Endothelial cell of umbilical vein (primary cell): ENCODE data around the gene GCNA. TPM values are rescaled to one million over a fixed set of nuclear protein-coding genes. Genes with fewer than 3 reads are reported as not detected.

Source experiments
- BruUV-seq: library from RNA; stranded (reverse); fragments of 400-500 nt; replicated peaks from 2 replicates; lab custom pipeline; 2021; lab: Mats Ljungman, UMichigan
- CTCF ChIA-PET: fragments of 300-600, 350-600 bp; sonication (Branson Sonifier 250); formaldehyde crosslinking; loops from one replicate; lab custom pipeline; 2021; ENCODE audit warnings: antibody characterized with exemption, inconsistent platforms; lab: Charles Lee
- POLR2A ChIA-PET: fragments of 300-600, 350-600 bp; sonication (Branson Sonifier 250); formaldehyde crosslinking; loops from one replicate; lab custom pipeline; 2021; ENCODE audit warnings: antibody characterized with exemption, inconsistent platforms; lab: Charles Lee
- DNase-seq: peaks from one replicate; pipeline ENCODE4 v3.0.0-alpha.2; 2011; ENCODE audit warnings: low read depth, low spot score
- FAIRE-seq: peaks from 2 replicates; lab custom pipeline; 2011; peaks lifted over from hg19 to GRCh38; lab: Jason Lieb, UNC
- H2AFZ ChIP-seq: 2 replicates; pipeline ENCODE4 v1.6.0; 2012; ENCODE audit warnings: low read depth, low read length, control low read depth, inconsistent platforms
- H3K27ac ChIP-seq: 2 replicates; pipeline ENCODE4 v1.5.1; 2011; ENCODE audit warnings: low read depth, mild to moderate bottlenecking, control low read depth, low read length, moderate library complexity; ENCODE audit not compliant: insufficient read depth
- H3K27me3 ChIP-seq, 2 experiments: 2 replicates each; pipeline versions ENCODE4 v1.6.0 to v1.6.1; 2011; ENCODE audit warnings: low read length in 2 of 2, mixed read lengths in 1 of 2; ENCODE audit not compliant: control insufficient read depth in 2 of 2, insufficient read depth in 2 of 2
- H3K36me3 ChIP-seq, 2 experiments: 2 replicates in 1 of 2; 3 replicates in 1 of 2; pipeline ENCODE4 v1.5.1; 2011; ENCODE audit warnings: low read length in 2 of 2, mild to moderate bottlenecking in 1 of 2, moderate library complexity in 1 of 2; ENCODE audit not compliant: control insufficient read depth in 2 of 2, insufficient read depth in 2 of 2; ENCODE audit errors: extremely low read depth in 1 of 2
- H3K4me1 ChIP-seq: 3 replicates; pipeline ENCODE4 v1.5.1; 2011; ENCODE audit warnings: mild to moderate bottlenecking, low read length; ENCODE audit not compliant: control insufficient read depth, insufficient read depth; ENCODE audit errors: extremely low read depth
- H3K4me2 ChIP-seq: 2 replicates; pipeline ENCODE4 v1.6.1; 2011; ENCODE audit warnings: low read length, control low read depth, mixed read lengths; ENCODE audit not compliant: insufficient read depth
- H3K4me3 ChIP-seq, 3 experiments: fragments of 200-600 bp in 1 of 3; sonication (generic), shearing (Covaris generic) in 1 of 3; replicated peaks in 1 of 3; 2 replicates each; pipeline ENCODE4 v1.5.1; 2011 to 2016; ENCODE audit warnings: control low read depth in 3 of 3, low read length in 3 of 3, mild to moderate bottlenecking in 2 of 3, inconsistent platforms in 1 of 3, low read depth in 1 of 3, moderate library complexity in 1 of 3; ENCODE audit not compliant: insufficient read depth in 1 of 3
- H3K79me2 ChIP-seq: 2 replicates; pipeline ENCODE4 v1.6.0; 2012; ENCODE audit warnings: low read length, inconsistent platforms; ENCODE audit not compliant: control insufficient read depth, insufficient read depth
- H3K9ac ChIP-seq: replicated peaks from 2 replicates; pipeline ENCODE3; 2011; ENCODE audit warnings: low read length, control low read depth; ENCODE audit not compliant: insufficient read depth; ENCODE audit errors: extremely low read depth
- H3K9me1 ChIP-seq: replicated peaks from 3 replicates; pipeline ENCODE4 v1.6.0; 2011; ENCODE audit warnings: mild to moderate bottlenecking, low read length; ENCODE audit not compliant: control insufficient read depth, insufficient read depth; ENCODE audit errors: extremely low read depth
- H3K9me3 ChIP-seq: replicated peaks from 2 replicates; pipeline ENCODE4 v1.5.1; 2012; ENCODE audit warnings: low read length, inconsistent platforms; ENCODE audit not compliant: control insufficient read depth, insufficient read depth
- H4K20me1 ChIP-seq: replicated peaks from 2 replicates; pipeline ENCODE3; 2011; ENCODE audit warnings: mild to moderate bottlenecking, low read length; ENCODE audit not compliant: control insufficient read depth, insufficient read depth; ENCODE audit errors: extremely low read depth
- CTCF ChIP-seq, 2 donors: IDR thresholded peaks; 1 replicate in 1 of 2; 2 replicates in 1 of 2; pipeline ENCODE4 v1.5.1; 2011; ENCODE audit warnings: low read length in 2 of 2, mild to moderate bottlenecking in 2 of 2, moderate library complexity in 2 of 2, control low read depth in 1 of 2, inconsistent platforms in 1 of 2, low read depth in 1 of 2; ENCODE audit not compliant: insufficient read depth in 1 of 2; ENCODE audit errors: extremely low read depth in 1 of 2
- EZH2 ChIP-seq: IDR thresholded peaks from 2 replicates; pipeline ENCODE4 v1.6.1; 2012; ENCODE audit warnings: borderline replicate concordance, low read depth, mild to moderate bottlenecking, moderate library complexity, low read length, inconsistent platforms; ENCODE audit not compliant: severe bottlenecking
- FOS ChIP-seq: IDR thresholded peaks from 2 replicates; pipeline ENCODE4 v1.6.1; 2011; ENCODE audit warnings: mild to moderate bottlenecking, low read length, moderate library complexity, borderline replicate concordance; ENCODE audit not compliant: insufficient read depth
- GATA2 ChIP-seq: IDR thresholded peaks from 2 replicates; pipeline ENCODE4 v1.7.0; 2011; ENCODE audit warnings: low read depth, mild to moderate bottlenecking, moderate library complexity, mixed read lengths, low read length; ENCODE audit not compliant: insufficient read length, insufficient read depth
- JUN ChIP-seq: IDR thresholded peaks from 2 replicates; pipeline ENCODE4 v1.6.1; 2011; ENCODE audit warnings: borderline replicate concordance, low read depth; ENCODE audit not compliant: insufficient read length, insufficient read depth
- MAX ChIP-seq: IDR thresholded peaks from 2 replicates; pipeline ENCODE4 v1.6.1; 2011; ENCODE audit not compliant: insufficient read depth, insufficient read length
- MYC ChIP-seq: IDR thresholded peaks from one replicate; pipeline ENCODE4 v1.6.1; 2011; ENCODE audit warnings: mild to moderate bottlenecking, low read depth, low read length
- POLR2A ChIP-seq: IDR thresholded peaks from 2 replicates; pipeline ENCODE4 v1.6.1; 2012; ENCODE audit warnings: low read depth, mild to moderate bottlenecking, control low read depth, low read length
- POLR2AphosphoS5 ChIP-seq: IDR thresholded peaks from 2 replicates; pipeline ENCODE4 v1.6.1; 2012; ENCODE audit warnings: low read depth, mild to moderate bottlenecking, control low read depth, low read length, moderate library complexity; ENCODE audit not compliant: insufficient read depth
- dilution Hi-C: fragments of 300-500 bp; cut with MboI; formaldehyde crosslinking; loops from one replicate; pipeline ENCODE4 v1.15.0; 2019; ENCODE audit warnings: low sequenced_read_pairs; ENCODE audit not compliant: extremely low pct_ligation_motif_present
- intact Hi-C: fragments of 100-400 bp; cut with micrococcal nuclease; formaldehyde crosslinking; loops from one replicate; pipeline ENCODE4 v1.10.0; 2022
- polyA plus RNA-seq, 4 experiments: library from polyadenylated mRNA; depleted of rRNA in 3 of 4; stranded (reverse) in 3 of 4; unstranded in 1 of 4; fragments of >200 nt; gene quantifications; 2 replicates each; pipeline versions ENCODE4 v1.2.1 to v1.2.3, GENCODE V29; 2011 to 2012; ENCODE audit warnings: missing spikeins in 1 of 4
- total RNA-seq: library from RNA; stranded (reverse); gene quantifications from 2 replicates; pipeline ENCODE4 v1.2.3, GENCODE V29; 2021

The GCNA gene
- total and polyA plus RNA-seq, 2 donors (not counting 3 experiments of a cell fraction or from before 2014, with no cell fraction given): 1.0 to 4.0 TPM

GRCh38 chrX:71573590-71573989 lies 4.6 kb upstream of the GCNA start:
- TF ChIP-seq JUN: no peak
- TF ChIP-seq CTCF (IDR thresholded peaks at IDR 0.05; ENCODE audit: extremely low read depth in 1 of 2, insufficient read depth in 1 of 2, low read depth in 1 of 2, low read length in 2 of 2): no peak
- TF ChIP-seq MYC: no peak
- no peak for TF ChIP-seq GATA2
- no peak for TF ChIP-seq POLR2AphosphoS5
- no peak for TF ChIP-seq EZH2
- TF ChIP-seq FOS: no peak
- no peak for TF ChIP-seq POLR2A
- TF ChIP-seq MAX: no peak
- no peaks in the 10 kb centered on the region for H3K9me3 ChIP-seq
- CTCF ChIA-PET: interaction anchor here (1.6 to 2.3 kb wide), 2 partner anchors 78 to 91 kb away, joined by 3 to 13 read pairs; no protein-coding TSS in a partner anchor
- dilution Hi-C loops (no loop called here), intact Hi-C loops (loop anchor here (5.0 kb wide), 1 partner anchor 34 kb away; no protein-coding TSS in a partner anchor)
- peaks cover 2 to 11% of the 10 kb centered on the region in 2 experiments for H3K36me3 ChIP-seq
- no peaks in the 10 kb centered on the region for H3K27me3 ChIP-seq
- no peak overlapping the region for H3K4me2 ChIP-seq
- peaks cover 9% of the 10 kb centered on the region for H3K4me1 ChIP-seq
- no TSS peak for BruUV-seq
- no peak for FAIRE-seq
- H2AFZ ChIP-seq: no peak overlapping the region
- no peaks in the 10 kb centered on the region for H4K20me1 ChIP-seq
- H3K9me1 ChIP-seq: no peaks in the 10 kb centered on the region
- H3K27ac ChIP-seq: peak overlapping the region; percentile 7
- H3K79me2 ChIP-seq: no peaks in the 10 kb centered on the region
- no peak overlapping the region for H3K9ac ChIP-seq
- DNase-seq: no peak
- no peak overlapping the region for H3K4me3 ChIP-seq
- POLR2A ChIA-PET: no interaction called here
